HG03196 (cell line): Measurements from ENCODE around the gene PEX11A.

Source experiments
- ATAC-seq: cut with Tn5 transposase; IDR thresholded peaks from one replicate; pipeline ENCODE4 v1.9.1; 2021; ENCODE audit not compliant: unreplicated experiment

PEX11A gene

DNA sequence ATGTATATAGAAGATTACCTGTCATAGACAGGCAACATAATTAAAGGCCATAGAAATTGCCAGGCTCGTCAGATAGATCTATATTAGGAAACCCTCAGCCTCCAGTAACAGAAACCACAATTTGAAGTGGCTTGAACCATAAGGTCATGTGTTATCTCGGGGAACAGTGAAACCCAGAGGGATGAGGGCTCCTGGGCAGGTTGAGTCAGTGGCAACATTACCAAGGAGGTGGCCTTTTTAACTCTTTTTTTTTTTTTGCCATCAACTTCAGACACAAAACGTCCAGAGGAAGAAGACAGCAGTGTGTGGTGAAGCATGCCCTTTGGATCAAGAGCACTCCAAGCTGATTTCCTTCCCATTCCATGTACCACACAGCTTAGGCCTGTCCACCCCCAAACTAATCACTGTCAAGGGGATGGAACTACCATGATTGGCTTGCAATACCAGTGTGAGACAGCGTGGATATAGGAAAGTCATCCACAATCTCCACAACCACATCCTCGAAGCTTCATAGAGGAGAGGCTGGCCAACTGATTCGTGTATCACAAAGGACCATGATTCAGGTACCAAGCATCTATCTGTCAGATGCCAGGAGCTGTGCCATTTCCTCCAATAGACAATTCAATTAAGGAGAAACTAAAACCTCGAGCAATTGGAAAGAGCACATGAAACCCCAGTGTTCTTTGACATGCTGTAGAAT, 34.3 kb downstream of the PEX11A start:
- ATAC-seq = no peak

DNA sequence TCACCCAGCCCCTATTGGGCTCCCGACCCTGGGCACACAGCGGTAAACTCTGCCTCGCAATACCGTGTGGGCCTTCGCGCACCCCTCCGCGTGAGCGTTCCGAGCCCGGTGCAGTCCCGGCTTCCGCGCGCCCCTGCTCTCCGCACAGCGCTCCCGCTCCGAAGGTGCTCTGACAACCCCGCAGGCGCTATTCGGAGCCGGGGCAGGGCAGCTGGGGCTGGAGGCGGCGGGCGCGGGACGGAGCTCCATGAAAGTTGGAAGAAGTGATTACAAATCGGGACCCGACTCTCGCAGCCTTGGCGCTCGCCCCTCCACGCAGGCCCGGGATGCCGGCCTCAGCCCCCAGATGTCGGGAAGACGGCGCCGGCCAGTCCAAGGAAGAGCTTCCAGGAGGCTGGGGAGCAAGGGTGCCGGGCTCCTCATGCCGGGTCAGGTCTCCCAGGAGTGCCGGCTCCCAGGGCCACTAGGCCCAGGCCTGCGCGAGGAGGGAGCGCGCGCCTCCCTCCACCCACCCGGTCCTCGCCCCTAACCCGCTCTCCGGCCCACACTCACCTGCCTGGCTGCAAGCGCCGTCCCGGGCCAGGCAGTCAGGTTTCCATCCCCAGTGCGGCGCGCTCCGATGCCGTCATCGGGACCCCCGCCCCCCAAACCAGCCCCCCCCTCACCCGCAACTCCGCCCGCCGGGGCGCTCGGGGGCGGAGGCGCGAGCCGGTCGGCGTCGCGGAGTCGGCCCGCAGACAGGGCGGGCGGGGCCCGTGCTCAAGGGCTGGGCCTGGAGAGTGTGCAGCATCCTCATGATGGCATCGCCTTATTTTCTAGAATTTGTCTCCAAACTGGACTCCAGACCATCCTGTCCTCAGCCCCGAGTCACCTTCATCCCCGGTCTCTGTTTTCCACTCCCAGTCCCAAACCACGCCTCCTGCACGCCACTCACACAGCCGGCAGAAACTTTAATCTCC, 35.4 kb downstream of the PEX11A start, which contains the start of gene KIF7:
KIF7 (minus strand) TSS at position 621 of the 959 bp plus-strand sequence. CDS start 2,537 bp downstream, outside the sequence.
- ATAC-seq = no peak

DNA sequence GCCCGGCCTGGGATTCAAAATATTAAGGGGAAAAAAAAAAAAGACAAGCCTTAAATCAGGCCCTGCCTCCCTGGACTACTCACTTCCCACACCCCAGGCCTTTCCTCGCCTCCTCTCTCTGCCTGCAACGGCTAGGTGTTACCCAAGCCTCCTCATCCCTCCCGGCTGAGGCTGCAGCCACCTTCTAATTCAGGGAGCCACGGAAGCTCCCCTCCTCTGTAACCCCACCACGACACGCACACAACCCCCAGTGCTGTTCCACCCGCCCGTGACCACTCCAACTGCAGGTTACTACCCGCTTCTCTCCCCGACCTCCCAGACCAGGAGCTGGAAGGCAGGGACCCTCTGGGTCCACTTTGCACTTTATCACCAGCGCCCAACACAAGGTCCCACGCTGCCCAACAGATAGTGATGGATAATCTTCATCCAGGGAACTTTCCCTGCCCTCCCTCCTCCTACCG, 36.2 kb downstream of the PEX11A start:
- ATAC-seq = no peak

GRCh38 chr15:89653578-89653977, 37.0 kb downstream of the PEX11A start:
- ATAC-seq = no peak

DNA sequence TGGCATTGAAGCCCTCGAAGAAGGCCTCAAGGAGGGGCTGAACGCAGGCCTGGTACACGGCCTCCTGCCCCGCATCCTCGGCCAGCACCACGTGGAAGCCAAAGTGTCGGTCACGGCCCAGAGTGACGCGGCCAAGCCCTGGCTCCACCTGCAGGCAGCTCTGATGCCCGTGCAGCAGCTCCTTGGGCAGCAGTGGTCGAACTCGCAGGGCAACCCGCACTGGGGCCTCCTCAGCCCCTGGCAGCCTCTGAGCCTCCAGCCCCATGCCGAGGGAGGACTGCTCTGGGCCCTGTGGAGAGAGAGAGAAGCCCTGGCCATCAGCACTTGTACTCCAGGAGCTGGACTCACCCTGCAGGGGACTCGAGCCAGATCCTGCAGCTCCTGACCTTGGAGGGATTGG, 37.9 kb downstream of the PEX11A start:
- ATAC-seq = no peak

DNA sequence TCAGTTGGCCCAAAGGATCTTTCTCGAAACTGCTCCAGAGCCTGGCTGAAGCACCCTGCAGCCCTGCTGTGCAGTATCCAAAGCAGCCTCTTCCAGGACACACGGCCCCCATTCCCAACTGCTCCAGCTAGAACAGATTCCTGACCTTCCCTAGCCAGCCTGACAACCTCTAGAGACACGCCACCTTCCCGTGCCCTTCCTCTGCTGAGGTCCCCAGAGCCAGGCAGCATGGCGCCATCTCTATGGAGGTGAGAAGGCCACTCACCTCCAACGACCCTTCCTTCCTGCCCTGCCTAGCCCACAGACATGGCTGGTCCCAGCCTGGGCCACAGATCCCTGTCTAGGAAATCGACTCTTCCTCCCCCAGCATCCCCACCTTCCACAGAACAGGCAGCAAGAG, 38.4 kb downstream of the PEX11A start:
- no peak for ATAC-seq

GRCh38 chr15:89649716-89650115, 40.8 kb downstream of the PEX11A start:
- ATAC-seq = no peak

DNA sequence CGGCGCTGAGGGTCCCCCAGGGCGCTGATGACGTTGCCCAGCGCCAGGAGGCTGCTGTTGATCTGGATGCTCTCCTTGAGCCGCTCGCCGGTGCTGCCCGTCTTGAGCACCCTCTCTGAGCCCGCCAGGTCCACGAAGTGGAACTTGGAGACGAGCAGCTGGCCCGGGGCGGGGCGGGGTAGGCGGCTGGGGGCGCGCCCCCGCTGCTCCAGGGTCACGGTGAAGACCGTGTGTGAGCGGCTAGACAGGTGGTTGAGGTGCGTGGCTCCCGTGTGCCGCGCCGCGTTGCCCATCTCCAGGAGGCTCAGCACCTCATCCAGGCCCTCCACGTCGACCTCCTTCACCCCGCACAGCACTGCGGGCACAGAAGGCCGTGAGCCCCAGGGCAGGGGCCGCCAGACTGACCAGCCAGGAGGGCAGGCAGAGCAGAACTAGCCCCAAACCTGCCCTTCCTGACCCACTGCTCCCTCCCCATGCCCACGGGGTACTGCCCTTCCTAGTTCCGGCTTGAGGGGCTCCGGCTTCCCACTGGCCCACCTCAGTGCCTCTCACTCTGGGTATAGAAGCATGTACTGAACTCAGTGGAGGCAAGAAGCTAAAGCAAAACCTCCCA, 41.4 kb downstream of the PEX11A start:
- ATAC-seq = no peak

- no peak for ATAC-seq
These were observed 42.2 kb downstream of the PEX11A start for GRCh38 chr15:89648106-89649012.

DNA sequence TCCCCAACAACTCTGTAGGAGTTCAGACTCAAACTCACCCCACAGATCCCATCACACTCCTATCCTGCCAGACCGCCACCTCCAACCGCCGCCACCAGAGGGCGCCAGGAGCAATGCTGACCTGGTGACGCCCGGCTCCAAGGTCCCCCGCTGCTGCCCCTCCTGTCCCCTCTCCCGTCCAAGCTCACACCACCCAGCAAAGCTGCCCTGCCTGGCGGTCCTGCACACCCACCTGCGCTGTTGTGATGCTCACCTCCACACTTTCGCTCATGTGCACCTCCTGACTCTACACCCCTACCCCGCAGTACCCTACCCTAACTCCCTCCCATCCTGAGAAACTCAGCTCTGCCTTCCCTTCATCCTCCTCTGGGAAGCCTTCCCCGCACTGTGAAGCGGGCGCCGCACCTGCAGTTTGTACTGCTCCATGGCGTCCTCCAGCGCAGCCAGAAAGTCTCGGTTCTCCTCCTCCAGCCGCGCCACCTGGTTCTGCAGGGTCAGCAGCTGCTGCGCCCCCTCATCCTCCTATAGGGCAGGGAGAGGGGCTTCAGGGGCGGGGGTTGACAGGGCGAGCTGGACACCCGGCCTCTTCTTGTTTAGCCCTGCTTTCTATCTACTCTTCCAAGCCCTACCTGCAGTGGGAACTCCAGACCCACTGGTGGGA, 43.2 kb downstream of the PEX11A start:
- no peak for ATAC-seq

GRCh38 chr15:89646416-89647141, 44.0 kb downstream of the PEX11A start:
- ATAC-seq = no peak

DNA sequence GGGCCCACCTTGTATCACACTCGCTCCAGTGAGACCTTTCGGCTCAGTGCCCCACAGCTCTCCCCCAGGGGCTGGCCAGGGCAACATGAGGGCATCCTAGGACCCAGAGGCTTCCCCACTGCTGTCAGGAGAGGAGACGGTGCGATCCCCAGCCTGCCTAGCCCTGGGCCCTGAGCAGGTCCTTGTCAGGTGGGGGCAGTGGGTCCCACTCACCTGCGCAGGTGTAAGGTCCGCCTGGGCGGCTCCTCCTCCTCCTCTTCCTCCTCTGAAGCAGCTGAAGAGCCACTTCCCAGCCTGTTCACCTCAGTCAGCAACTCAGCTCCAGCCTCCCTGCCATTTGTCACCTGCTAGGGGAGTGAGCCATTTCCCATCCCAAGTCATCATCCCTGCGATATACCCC, 44.9 kb downstream of the PEX11A start:
- no peak for ATAC-seq

- ATAC-seq = no peak
These were observed 48.4 kb downstream of the PEX11A start for GRCh38 chr15:89642106-89642505.

DNA sequence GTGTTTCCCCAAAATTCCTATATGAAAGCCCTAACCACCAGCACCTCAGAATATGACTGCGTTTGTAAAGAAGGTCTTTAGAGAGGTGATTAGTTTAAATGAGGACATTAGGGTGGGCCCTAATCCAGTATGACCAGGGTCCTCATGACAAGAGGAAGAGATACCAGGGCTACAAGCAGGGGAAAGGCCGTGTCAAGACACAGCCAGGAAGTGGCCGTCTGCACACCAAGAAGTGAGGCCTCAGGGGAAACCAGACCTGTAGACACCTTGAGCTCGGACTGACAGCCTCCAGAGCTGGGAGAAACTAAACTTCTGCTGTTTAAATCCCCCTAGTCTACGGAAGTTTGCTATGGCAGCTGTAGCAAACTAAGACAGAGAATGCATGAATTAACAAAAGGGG, 49.5 kb downstream of the PEX11A start:
- ATAC-seq = no peak

DNA sequence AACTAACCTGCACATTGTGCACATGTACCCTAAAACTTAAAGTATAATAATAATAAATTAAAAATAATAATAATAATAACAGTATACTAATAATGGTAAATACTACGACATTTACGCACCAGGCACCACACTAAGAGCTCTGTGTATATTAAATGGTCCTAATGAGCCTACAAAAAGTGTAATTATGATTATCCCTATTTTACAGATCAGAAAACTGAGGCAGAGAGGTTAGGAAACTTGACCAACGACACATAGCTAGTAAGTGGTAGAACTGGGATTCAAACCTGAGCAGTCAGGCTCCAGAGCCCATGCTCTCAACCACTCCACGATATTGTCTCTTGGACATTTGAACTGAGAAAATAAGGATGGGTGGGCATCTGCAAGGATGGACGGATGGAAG, 50.3 kb downstream of the PEX11A start:
- no peak for ATAC-seq

GRCh38 chr15:89633585-89633984, 57.0 kb downstream of the PEX11A start:
- ATAC-seq = no peak

GRCh38 chr15:89632563-89633430, 57.8 kb downstream of the PEX11A start:
- no peak for ATAC-seq

DNA sequence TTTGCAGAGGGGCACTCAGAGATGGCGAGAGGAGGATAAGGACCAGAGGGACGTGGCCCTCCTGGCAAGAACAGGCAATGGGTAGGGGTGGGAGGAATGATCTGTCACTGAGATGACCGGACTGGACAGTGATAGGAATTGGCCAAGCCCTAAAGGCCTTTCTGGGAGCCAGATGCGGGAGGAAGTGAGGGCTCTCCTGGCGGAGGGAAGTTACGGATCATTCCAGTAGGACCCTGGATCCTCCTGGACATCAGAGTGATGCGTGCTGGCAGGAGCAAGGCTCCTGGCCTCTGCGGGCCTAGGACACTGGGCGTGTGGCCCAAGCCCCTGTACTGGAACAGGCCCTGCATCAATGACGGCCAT, 58.7 kb downstream of the PEX11A start:
- ATAC-seq = no peak
